Mononuclear cell (primary cell): ENCODE data around the gene EVX2. TPM values are rescaled to one million over a fixed set of nuclear protein-coding genes. Genes with fewer than 3 reads are reported as not detected.

Experiments used
- H3K27me3 ChIP-seq: 2 replicates; pipeline ENCODE4 v1.6.0; 2011; ENCODE audit warnings: low read length, control low read depth; ENCODE audit not compliant: insufficient read depth
- H3K4me1 ChIP-seq: 2 replicates; pipeline ENCODE4 v1.5.1; 2011; ENCODE audit warnings: mild to moderate bottlenecking, low read length, control low read depth; ENCODE audit not compliant: insufficient read depth
- H3K4me3 ChIP-seq: 2 replicates; pipeline ENCODE4 v1.5.1; 2011; ENCODE audit warnings: mild to moderate bottlenecking, low read length, moderate library complexity
- H3K9me3 ChIP-seq: 2 replicates; pipeline ENCODE4 v1.5.1; 2011; ENCODE audit warnings: low read depth, mild to moderate bottlenecking, control low read depth, low read length
- total RNA-seq: library from RNA; depleted of rRNA; stranded (reverse); fragments of >200 nt; gene quantifications from one replicate; pipeline ENCODE4 v1.2.3, GENCODE V29; 2012

Gene EVX2
- total RNA-seq, 1 donor: not detected

- Histone ChIP-seq H3K27me3 (peaks cover 98% of the 10 kb centered on the region), H3K9me3 (no peaks in the 10 kb centered on the region), H3K4me3 (no peak overlapping the region), H3K4me1 (peaks cover 12% of the 10 kb centered on the region)
Measured at GRCh38 chr2:176087330-176088047, 3.7 kb upstream of the EVX2 start.

GRCh38 chr2:176085861-176086771, 2.4 kb upstream of the EVX2 start:
- Histone ChIP-seq H3K9me3 (no peaks in the 10 kb centered on the region), H3K27me3 (peaks cover 100% of the 10 kb centered on the region), H3K4me1 (peaks cover 15% of the 10 kb centered on the region), H3K4me3 (no peak overlapping the region)

GRCh38 chr2:176085120-176085788, 1.5 kb upstream of the EVX2 start:
- Histone ChIP-seq H3K4me1 (peaks cover 18% of the 10 kb centered on the region), H3K9me3 (no peaks in the 10 kb centered on the region), H3K27me3 (peaks cover 99% of the 10 kb centered on the region), H3K4me3 (no peak overlapping the region)

DNA sequence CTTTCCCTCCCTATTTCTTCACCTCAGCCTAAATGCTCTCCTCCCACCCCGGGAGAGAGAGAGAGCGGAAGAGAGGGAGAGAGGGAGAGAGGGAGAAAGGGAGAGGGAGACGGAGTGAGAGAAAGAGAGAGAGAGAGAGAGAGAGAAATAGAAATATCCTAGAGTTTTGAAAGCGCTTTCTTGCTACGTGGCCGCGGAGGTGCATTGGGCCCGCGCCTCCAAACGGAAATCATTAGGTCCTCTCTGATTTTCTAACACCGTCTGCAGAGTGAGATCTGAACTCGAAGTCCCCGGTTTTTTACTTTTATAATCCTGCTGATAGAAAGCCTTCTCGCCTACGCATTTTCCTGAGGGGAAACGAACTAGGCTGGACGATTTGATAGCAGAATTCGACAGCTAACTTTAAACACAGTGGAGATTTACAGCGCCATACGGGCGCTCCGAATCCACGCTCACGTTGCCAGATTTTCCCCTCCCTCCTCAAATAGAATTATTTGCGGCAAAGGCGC, 903 bp upstream of the EVX2 start:
- peaks cover 21% of the 10 kb centered on the region for H3K4me1 ChIP-seq
- H3K9me3 ChIP-seq: no peaks in the 10 kb centered on the region
- H3K27me3 ChIP-seq: peaks cover 96% of the 10 kb centered on the region
- no peak overlapping the region for H3K4me3 ChIP-seq

DNA sequence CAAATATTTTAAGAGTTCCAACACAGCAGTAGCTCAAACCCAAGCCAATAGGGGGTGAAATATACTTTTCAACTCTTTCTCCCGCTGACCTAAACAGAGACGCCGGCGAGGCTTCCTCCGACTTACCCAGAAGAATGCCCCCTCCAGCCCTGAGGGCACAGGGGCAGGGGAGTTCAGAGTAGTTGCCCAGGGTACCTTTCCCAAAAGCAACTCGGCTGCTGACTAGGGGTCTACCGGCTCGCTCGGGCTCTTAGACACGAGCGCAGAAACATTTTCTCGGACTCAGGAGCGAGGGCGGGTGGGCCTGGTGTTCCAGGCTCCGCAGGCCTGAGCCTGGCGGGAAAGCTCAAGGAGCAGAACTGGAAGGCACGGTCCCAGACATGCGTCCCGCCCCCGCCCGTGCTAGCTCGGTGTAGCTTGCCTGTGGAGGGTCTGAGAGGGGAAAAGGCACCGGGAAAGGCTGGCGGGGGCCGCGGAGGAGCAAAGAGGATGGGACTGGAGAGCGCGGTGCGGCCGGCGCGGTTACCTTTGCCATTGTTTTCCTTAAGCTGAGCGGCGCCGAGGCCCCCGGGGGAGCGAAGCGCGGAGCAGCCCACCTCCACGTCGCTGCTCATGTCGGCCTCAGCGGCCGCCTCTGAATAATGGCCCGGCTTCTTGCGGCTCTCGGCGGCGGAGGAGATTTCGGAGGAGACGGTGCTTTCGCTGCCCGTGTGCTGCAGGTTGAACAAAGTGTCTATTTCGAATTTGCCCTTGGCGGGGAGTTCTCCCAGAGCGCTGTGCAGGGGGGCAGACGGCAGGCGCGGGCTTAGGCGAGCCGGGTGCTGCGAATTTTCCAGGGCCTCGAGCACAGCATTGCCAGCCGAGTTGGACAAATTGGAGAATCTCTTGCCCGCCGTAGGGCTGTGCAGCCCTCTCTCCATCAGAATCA, 674 bp downstream of the EVX2 start:
- no peaks in the 10 kb centered on the region for H3K9me3 ChIP-seq
- H3K27me3 ChIP-seq: peaks cover 96% of the 10 kb centered on the region
- peaks cover 16% of the 10 kb centered on the region for H3K4me1 ChIP-seq
- H3K4me3 ChIP-seq: no peak overlapping the region

DNA sequence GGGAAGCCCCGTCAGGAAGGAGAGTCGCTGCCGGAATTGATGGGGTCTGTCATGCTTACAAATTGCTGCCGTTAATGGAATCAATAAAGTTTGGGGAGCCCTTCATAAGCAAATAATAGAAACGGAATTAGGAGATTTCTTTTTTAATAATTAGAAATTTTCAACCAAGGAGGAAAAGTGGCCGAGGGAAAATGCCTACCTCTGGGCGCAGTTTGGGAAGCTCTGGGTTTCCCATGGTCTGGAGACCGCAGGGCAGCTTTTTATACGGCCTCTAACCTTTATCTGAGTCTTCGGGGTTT, 1.3 kb downstream of the EVX2 start:
- Histone ChIP-seq H3K4me3 (no peak overlapping the region), H3K27me3 (peaks cover 96% of the 10 kb centered on the region), H3K4me1 (peaks cover 11% of the 10 kb centered on the region), H3K9me3 (no peaks in the 10 kb centered on the region)

GRCh38 chr2:176081837-176082524, 1.8 kb downstream of the EVX2 start:
- Histone ChIP-seq H3K9me3 (no peaks in the 10 kb centered on the region), H3K4me1 (peaks cover 11% of the 10 kb centered on the region), H3K27me3 (peaks cover 96% of the 10 kb centered on the region), H3K4me3 (no peak overlapping the region)

GRCh38 chr2:176081376-176081836, 2.4 kb downstream of the EVX2 start:
- no peak overlapping the region for H3K4me3 ChIP-seq
- H3K27me3 ChIP-seq: peaks cover 96% of the 10 kb centered on the region
- peaks cover 11% of the 10 kb centered on the region for H3K4me1 ChIP-seq
- H3K9me3 ChIP-seq: no peaks in the 10 kb centered on the region

- Histone ChIP-seq H3K4me1 (peaks cover 11% of the 10 kb centered on the region), H3K27me3 (peaks cover 96% of the 10 kb centered on the region), H3K4me3 (no peak overlapping the region), H3K9me3 (no peaks in the 10 kb centered on the region)
Measured at GRCh38 chr2:176080540-176081375, 3.0 kb downstream of the EVX2 start.

- peaks cover 11% of the 10 kb centered on the region for H3K4me1 ChIP-seq
- H3K9me3 ChIP-seq: no peaks in the 10 kb centered on the region
- peaks cover 96% of the 10 kb centered on the region for H3K27me3 ChIP-seq
- H3K4me3 ChIP-seq: no peak overlapping the region
Measured at GRCh38 chr2:176079831-176080539, 3.8 kb downstream of the EVX2 start.

- Histone ChIP-seq H3K4me1 (peaks cover 11% of the 10 kb centered on the region), H3K9me3 (no peaks in the 10 kb centered on the region), H3K27me3 (peaks cover 96% of the 10 kb centered on the region), H3K4me3 (no peak overlapping the region)
Measured at GRCh38 chr2:176079285-176079830, 4.4 kb downstream of the EVX2 start.

GRCh38 chr2:176078541-176079284, 5.0 kb downstream of the EVX2 start:
- Histone ChIP-seq H3K4me1 (peaks cover 11% of the 10 kb centered on the region), H3K9me3 (no peaks in the 10 kb centered on the region)

More at GRCh38 chr2:176078541-176079284, 5.0 kb downstream of the EVX2 start:
- peaks cover 96% of the 10 kb centered on the region for H3K27me3 ChIP-seq
- no peak overlapping the region for H3K4me3 ChIP-seq
